Measurements from ENCODE around the gene ZNF454. TPM values are rescaled to one million over a fixed set of nuclear protein-coding genes. Genes with fewer than 3 reads are reported as not detected.

Gene ZNF454
- total RNA-seq, 1 experiment from 2014 or later = not detected

- Mint-ChIP-seq H3K27ac (ENCODE audit: unreplicated experiment) (no peak overlapping the region), H3K9me3 (ENCODE audit: unreplicated experiment) (peaks cover 89% of the 10 kb centered on the region)
- POLR2A ChIA-PET = no interaction called here
These were observed 24.6 kb downstream of the ZNF454 start for GRCh38 chr5:178965465-178966055.

GRCh38 chr5:178981381-178981780 lies 40.4 kb downstream of the ZNF454 start:
- ChIA-PET POLR2A (no interaction called here), CTCF (no interaction called here)
- Mint-ChIP-seq H3K36me3 (ENCODE audit: insufficient read depth, unreplicated experiment) (no peaks in the 10 kb centered on the region), H3K27ac (ENCODE audit: unreplicated experiment) (no peak overlapping the region), H3K4me1 (ENCODE audit: low read depth, unreplicated experiment) (no peaks in the 10 kb centered on the region), H3K9me3 (ENCODE audit: unreplicated experiment) (peaks cover 56% of the 10 kb centered on the region), H3K27me3 (ENCODE audit: insufficient read depth, unreplicated experiment) (no peaks in the 10 kb centered on the region), H3K4me3 (ENCODE audit: unreplicated experiment) (no peak overlapping the region)
- no peak for DNase-seq
- Histone ChIP-seq H3K36me3 (ENCODE audit: control insufficient read depth, insufficient read depth, low read length) (no peaks in the 10 kb centered on the region), H3K4me1 (no peaks in the 10 kb centered on the region), H3K9me3 (peaks cover 19% of the 10 kb centered on the region), H3K4me3 (ENCODE audit: low read depth, low read length) (no peak overlapping the region), H3K27me3 (replicated peaks; ENCODE audit: control insufficient read depth, insufficient read depth, low read length) (no peaks in the 10 kb centered on the region)
- intact Hi-C loops (cut with micrococcal nuclease; ENCODE audit: unreplicated experiment) = no loop called here
- TF ChIP-seq CTCF (IDR thresholded peaks at IDR 0.05; ENCODE audit: insufficient read depth in 1 of 2, low read depth in 1 of 2, low read length in 1 of 2, severe bottlenecking in 1 of 2, unreplicated experiment in 1 of 2) = no peak
- BruUV-seq (replicated peaks) = no TSS peak

More at GRCh38 chr5:178965465-178966055, 24.6 kb downstream of the ZNF454 start:
- intact Hi-C loops (cut with micrococcal nuclease; ENCODE audit: unreplicated experiment) = no loop called here
- Histone ChIP-seq H3K4me1 (no peaks in the 10 kb centered on the region), H3K9me3 (peaks cover 44% of the 10 kb centered on the region), H3K36me3 (ENCODE audit: control insufficient read depth, insufficient read depth, low read length) (no peaks in the 10 kb centered on the region), H3K27me3 (replicated peaks; ENCODE audit: control insufficient read depth, insufficient read depth, low read length) (no peaks in the 10 kb centered on the region), H3K4me3 (ENCODE audit: low read depth, low read length) (no peak overlapping the region)
- peaks cover 6% of the 10 kb centered on the region for H3K36me3 Mint-ChIP-seq (ENCODE audit: insufficient read depth, unreplicated experiment)
- TF ChIP-seq CTCF (IDR thresholded peaks at IDR 0.05; ENCODE audit: insufficient read depth in 1 of 2, low read depth in 1 of 2, low read length in 1 of 2, severe bottlenecking in 1 of 2, unreplicated experiment in 1 of 2) = no peak
- no peak overlapping the region for H3K4me3 Mint-ChIP-seq (ENCODE audit: unreplicated experiment)
- DNase-seq = no peak
- CTCF ChIA-PET = no interaction called here
- no peaks in the 10 kb centered on the region for H3K27me3 Mint-ChIP-seq (ENCODE audit: insufficient read depth, unreplicated experiment)
- H3K4me1 Mint-ChIP-seq (ENCODE audit: low read depth, unreplicated experiment) = no peaks in the 10 kb centered on the region
- BruUV-seq (replicated peaks) = no TSS peak

GRCh38 chr5:178982941-178983340 lies 41.9 kb downstream of the ZNF454 start:
- Mint-ChIP-seq H3K36me3 (ENCODE audit: insufficient read depth, unreplicated experiment) (no peaks in the 10 kb centered on the region), H3K27me3 (ENCODE audit: insufficient read depth, unreplicated experiment) (no peaks in the 10 kb centered on the region), H3K4me3 (ENCODE audit: unreplicated experiment) (no peak overlapping the region), H3K4me1 (ENCODE audit: low read depth, unreplicated experiment) (no peaks in the 10 kb centered on the region), H3K9me3 (ENCODE audit: unreplicated experiment) (peaks cover 51% of the 10 kb centered on the region), H3K27ac (ENCODE audit: unreplicated experiment) (no peak overlapping the region)
- no peak for TF ChIP-seq CTCF (IDR thresholded peaks at IDR 0.05; ENCODE audit: insufficient read depth in 1 of 2, low read depth in 1 of 2, low read length in 1 of 2, severe bottlenecking in 1 of 2, unreplicated experiment in 1 of 2)
- Histone ChIP-seq H3K27me3 (replicated peaks; ENCODE audit: control insufficient read depth, insufficient read depth, low read length) (no peaks in the 10 kb centered on the region), H3K36me3 (ENCODE audit: control insufficient read depth, insufficient read depth, low read length) (no peaks in the 10 kb centered on the region), H3K4me1 (no peaks in the 10 kb centered on the region), H3K9me3 (peaks cover 27% of the 10 kb centered on the region), H3K4me3 (ENCODE audit: low read depth, low read length) (no peak overlapping the region)
- intact Hi-C loops (cut with micrococcal nuclease; ENCODE audit: unreplicated experiment) = no loop called here
- no peak for DNase-seq
- BruUV-seq (replicated peaks) = no TSS peak
- ChIA-PET POLR2A (no interaction called here), CTCF (no interaction called here)

Measured in Caco-2 (cell line).